ENCODE results near the gene ASB7. TPM values are rescaled to one million over a fixed set of nuclear protein-coding genes. Genes with fewer than 3 reads are reported as not detected.

The ASB7 gene
- total and polyA plus RNA-seq, 2 donors from 2014 or later, result 5.3 to 17.7 TPM

- no peak for TF ChIP-seq CTCF (IDR thresholded peaks at IDR 0.05; ENCODE audit: borderline replicate concordance, extremely low read depth, insufficient read depth)
- Histone ChIP-seq H3K4me1 (ENCODE audit: control insufficient read depth in 2 of 3, insufficient read depth in 2 of 3, low read depth in 1 of 3, low read length in 3 of 3) (peaks cover 0 to 3% (median 0%) of the 10 kb centered on the region in 3 donors), H3K9me3 (ENCODE audit: control insufficient read depth in 2 of 3, insufficient read depth in 1 of 3, low read length in 3 of 3) (no peaks in the 10 kb centered on the region), H3K27ac (ENCODE audit: low read depth in 2 of 2, low read length in 2 of 2) (no peak overlapping the region), H3K27me3 (ENCODE audit: control insufficient read depth, insufficient read depth, low read length) (no peaks in the 10 kb centered on the region), H3K9ac (ENCODE audit: low read length in 3 of 3) (no peak overlapping the region), H3K4me3 (ENCODE audit: low read length in 3 of 3) (no peak overlapping the region), H3K36me3 (ENCODE audit: control insufficient read depth in 2 of 3, insufficient read depth in 3 of 3, low read length in 3 of 3) (peaks cover 0 to 11% (median 2%) of the 10 kb centered on the region in 3 donors)
- intact Hi-C loops (cut with DNase I), result loop anchor here (10.0 kb wide), 1 partner anchor 239 kb away; the partner anchor contains the start of gene ALDH1A3
- DNase-seq, result no peak
- FAIRE-seq, result no peak
Observed at GRCh38 chr15:100635406-100636071, 33.1 kb downstream of the ASB7 start.

GRCh38 chr15:100638177-100638730, 35.9 kb downstream of the ASB7 start:
- no peak for DNase-seq
- H3K4me3 ChIP-seq (ENCODE audit: low read length in 3 of 3), result no peak overlapping the region
- no peak overlapping the region for H3K9ac ChIP-seq (ENCODE audit: low read length in 3 of 3)
- H3K36me3 ChIP-seq (ENCODE audit: control insufficient read depth in 2 of 3, insufficient read depth in 3 of 3, low read length in 3 of 3), result no peaks in the 10 kb centered on the region
- no peak for FAIRE-seq
- no peak for TF ChIP-seq CTCF (IDR thresholded peaks at IDR 0.05; ENCODE audit: borderline replicate concordance, extremely low read depth, insufficient read depth)
- H3K27me3 ChIP-seq (ENCODE audit: control insufficient read depth, insufficient read depth, low read length), result no peaks in the 10 kb centered on the region
- H3K27ac ChIP-seq (ENCODE audit: low read depth in 2 of 2, low read length in 2 of 2), result no peak overlapping the region
- intact Hi-C loops (cut with DNase I), result loop anchor here (10.0 kb wide), 1 partner anchor 237 kb away; the partner anchor contains the start of gene ALDH1A3
- no peaks in the 10 kb centered on the region for H3K9me3 ChIP-seq (ENCODE audit: control insufficient read depth in 2 of 3, insufficient read depth in 1 of 3, low read length in 3 of 3)
- peaks cover 0 to 3% (median 0%) of the 10 kb centered on the region in 3 donors for H3K4me1 ChIP-seq (ENCODE audit: control insufficient read depth in 2 of 3, insufficient read depth in 2 of 3, low read depth in 1 of 3, low read length in 3 of 3)

GRCh38 chr15:100642213-100642949, 40.0 kb downstream of the ASB7 start:
- Histone ChIP-seq H3K27me3 (ENCODE audit: control insufficient read depth, insufficient read depth, low read length) (no peaks in the 10 kb centered on the region), H3K36me3 (ENCODE audit: control insufficient read depth in 2 of 3, insufficient read depth in 3 of 3, low read length in 3 of 3) (no peaks in the 10 kb centered on the region), H3K9ac (ENCODE audit: low read length in 3 of 3) (no peak overlapping the region), H3K4me1 (ENCODE audit: control insufficient read depth in 2 of 3, insufficient read depth in 2 of 3, low read depth in 1 of 3, low read length in 3 of 3) (no peaks in the 10 kb centered on the region), H3K27ac (ENCODE audit: low read depth in 2 of 2, low read length in 2 of 2) (no peak overlapping the region), H3K4me3 (ENCODE audit: low read length in 3 of 3) (no peak overlapping the region), H3K9me3 (ENCODE audit: control insufficient read depth in 2 of 3, insufficient read depth in 1 of 3, low read length in 3 of 3) (no peaks in the 10 kb centered on the region)
- DNase-seq (no peak), FAIRE-seq (no peak)
- intact Hi-C loops (cut with DNase I), result no loop called here
- TF ChIP-seq CTCF (IDR thresholded peaks at IDR 0.05; ENCODE audit: borderline replicate concordance, extremely low read depth, insufficient read depth), result no peak
